HCT116 (cell line): ENCODE results near the gene NAA15.

Experiments used
- CTCF ChIP-seq, 3 experiments: fragments of 200-600 bp in 1 of 3; sonication (generic) in 1 of 3; IDR thresholded peaks in 2 of 3; conservative IDR thresholded peaks in 1 of 3; 2 replicates each; pipeline ENCODE4 v1.5.1; 2012 to 2017; ENCODE audit warnings: low read depth in 2 of 3, low read length in 2 of 3, antibody characterized with exemption in 1 of 3, borderline replicate concordance in 1 of 3, control low read depth in 1 of 3, mild to moderate bottlenecking in 1 of 3, mixed read lengths in 1 of 3, mixed run types in 1 of 3, moderate library complexity in 1 of 3; ENCODE audit not compliant: insufficient read depth in 1 of 3
- JUND ChIP-seq: IDR thresholded peaks from 2 replicates; pipeline ENCODE4 v1.6.1; 2012
- POLR2AphosphoS5 ChIP-seq: IDR thresholded peaks from 2 replicates; pipeline ENCODE4 v1.6.1; 2011; ENCODE audit warnings: mild to moderate bottlenecking, low read depth, low read length, moderate library complexity
- REST ChIP-seq: IDR thresholded peaks from 2 replicates; pipeline ENCODE4 v1.6.1; 2012; ENCODE audit warnings: low read depth
- SRF ChIP-seq: IDR thresholded peaks from 2 replicates; pipeline ENCODE4 v1.6.1; 2012; ENCODE audit warnings: low read depth

GRCh38 chr4:139392797-139393196 is 91.5 kb downstream of the NAA15 start:
- TF ChIP-seq CTCF (IDR thresholded peaks at IDR 0.05 in 2 of 3, conservative IDR thresholded peaks at IDR 0.05 in 1 of 3; ENCODE audit: borderline replicate concordance in 1 of 3, insufficient read depth in 1 of 3, low read depth in 2 of 3, low read length in 2 of 3) (no peak), SRF (no peak), JUND (no peak), REST (no peak), POLR2AphosphoS5 (no peak)
